GM19240 (cell line): ENCODE results near the gene TMEM223.
"Not testable (repeated sequence)": the region's sequence is repeated elsewhere in the genome, so short reads cannot be mapped to it uniquely, and the experiment has no call there.

Experiments used
- DNase-seq: peaks from one replicate; pipeline ENCODE4 v3.0.0; 2011; ENCODE audit warnings: low spot score; ENCODE audit not compliant: insufficient read length

The TMEM223 gene

GRCh38 chr11:62791501-62792201 is at the start of gene TMEM223:
TMEM223 (minus strand) TSS chr11:62792006; CDS start chr11:62791994, 12 bp downstream.
- DNase-seq: peak; percentile 87

GRCh38 chr11:62840721-62841360 is 49.0 kb upstream of the TMEM223 start:
- not testable (repeated sequence) for DNase-seq

- peak; percentile 43 for DNase-seq
Measured at GRCh38 chr11:62839050-62839945, 47.5 kb upstream of the TMEM223 start, which contains the start of gene WDR74. WDR74 (minus strand) TSS chr11:62839590; CDS start chr11:62839570, 20 bp downstream.

- no peak for DNase-seq
Measured at GRCh38 chr11:62835336-62835735, 43.5 kb upstream of the TMEM223 start.

- DNase-seq: no peak
Measured at GRCh38 chr11:62832336-62833234, 40.8 kb upstream of the TMEM223 start, which contains the start of gene TEX54. TEX54 (minus strand) TSS chr11:62832841.

GRCh38 chr11:62831520-62832335 is 39.9 kb upstream of the TMEM223 start, which contains the start of gene STX5:
STX5 (minus strand) TSS chr11:62832051; CDS start chr11:62831243, 808 bp downstream.
- peak; percentile 81 for DNase-seq

- DNase-seq: no peak
Measured at GRCh38 chr11:62830904-62831519, 39.2 kb upstream of the TMEM223 start.

- DNase-seq: not testable (repeated sequence)
Measured at GRCh38 chr11:62828130-62828529, 36.3 kb upstream of the TMEM223 start.

GRCh38 chr11:62823677-62824076 is 31.9 kb upstream of the TMEM223 start:
- DNase-seq: no peak

- DNase-seq: no peak
Measured at GRCh38 chr11:62817129-62817528, 25.3 kb upstream of the TMEM223 start.

GRCh38 chr11:62816557-62816956 is 24.8 kb upstream of the TMEM223 start:
- DNase-seq: no peak

- DNase-seq: no peak
Measured at GRCh38 chr11:62811659-62812058, 19.9 kb upstream of the TMEM223 start.

GRCh38 chr11:62810748-62811147 is 18.9 kb upstream of the TMEM223 start:
- no peak for DNase-seq

GRCh38 chr11:62806611-62807121 is 14.9 kb upstream of the TMEM223 start:
- DNase-seq: no peak

- DNase-seq: no peak
Measured at GRCh38 chr11:62805961-62806441, 14.2 kb upstream of the TMEM223 start.

GRCh38 chr11:62805076-62805892 is 13.5 kb upstream of the TMEM223 start, which contains the start of gene NXF1:
NXF1 (minus strand) TSS chr11:62805440; CDS start chr11:62805356, 84 bp downstream.
- DNase-seq: peak; percentile 91

- DNase-seq: no peak
Measured at GRCh38 chr11:62804310-62805075, 12.7 kb upstream of the TMEM223 start.
